GM18511 (cell line): ENCODE measurements around the gene SUGCT.
"Not testable (repeated sequence)": the region's sequence is repeated elsewhere in the genome, so short reads cannot be mapped to it uniquely, and the experiment has no call there.

Experiments used
- ATAC-seq: cut with Tn5 transposase; IDR thresholded peaks from one replicate; pipeline ENCODE4 v1.9.1; 2021; ENCODE audit warnings: mild to moderate bottlenecking, moderate library complexity; ENCODE audit not compliant: unreplicated experiment

SUGCT gene

DNA sequence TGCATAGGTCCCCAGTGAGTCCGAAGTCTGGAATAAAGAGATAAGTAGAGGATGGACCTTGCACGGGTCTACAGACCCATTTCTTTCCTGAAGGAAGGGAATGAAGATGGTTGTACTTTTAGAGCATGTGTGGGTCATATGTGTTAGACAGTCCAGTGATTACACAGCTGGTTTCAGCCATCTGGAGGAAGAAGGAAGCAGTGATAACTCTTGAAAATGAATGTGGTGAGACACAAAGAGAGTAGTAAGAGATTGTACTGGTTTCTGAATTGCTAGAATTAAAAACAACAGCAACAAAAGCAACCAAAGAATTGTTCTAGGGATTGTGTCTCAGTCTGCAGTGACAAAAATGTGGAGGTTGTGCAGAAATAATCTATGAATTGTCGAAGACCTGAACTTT is 258.9 kb downstream of the SUGCT start:
- ATAC-seq: no peak

DNA sequence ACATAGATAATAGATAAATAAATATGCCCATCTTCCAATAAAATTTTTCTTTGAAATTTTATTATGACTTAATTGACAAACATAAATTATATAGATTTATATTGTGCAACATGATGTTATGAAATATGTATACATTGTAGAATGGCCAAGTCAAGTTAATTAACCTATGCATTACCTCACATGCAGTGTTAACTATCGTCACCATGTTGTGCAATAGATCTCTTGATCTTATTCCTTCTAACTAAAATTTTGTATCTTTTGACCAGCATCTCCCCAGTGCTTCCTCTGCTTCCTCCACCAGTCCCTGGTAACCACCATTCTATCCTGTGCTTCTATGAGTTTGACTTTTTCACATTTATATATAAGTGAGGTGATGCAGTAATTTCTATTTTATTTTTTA is 259.6 kb downstream of the SUGCT start:
- ATAC-seq: no peak

DNA sequence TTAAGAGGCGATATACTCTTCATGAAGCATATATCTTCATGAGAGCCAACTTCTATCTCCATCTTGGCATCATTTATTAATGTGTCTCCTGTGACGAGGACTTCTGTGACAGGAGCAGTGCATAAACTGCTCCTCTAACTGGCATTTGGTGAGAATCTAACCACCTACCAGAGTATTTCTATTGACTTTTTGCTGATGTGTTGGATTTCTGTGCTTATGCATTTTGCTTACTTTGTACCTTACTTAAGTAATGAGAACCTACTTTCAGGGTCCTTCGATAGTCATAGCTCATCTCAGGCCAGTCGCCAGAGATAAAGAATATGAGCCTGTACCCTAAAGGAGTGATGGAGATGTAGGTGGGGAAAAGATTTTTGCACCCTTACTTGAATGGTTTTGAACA is 265.7 kb downstream of the SUGCT start:
- ATAC-seq: no peak

DNA sequence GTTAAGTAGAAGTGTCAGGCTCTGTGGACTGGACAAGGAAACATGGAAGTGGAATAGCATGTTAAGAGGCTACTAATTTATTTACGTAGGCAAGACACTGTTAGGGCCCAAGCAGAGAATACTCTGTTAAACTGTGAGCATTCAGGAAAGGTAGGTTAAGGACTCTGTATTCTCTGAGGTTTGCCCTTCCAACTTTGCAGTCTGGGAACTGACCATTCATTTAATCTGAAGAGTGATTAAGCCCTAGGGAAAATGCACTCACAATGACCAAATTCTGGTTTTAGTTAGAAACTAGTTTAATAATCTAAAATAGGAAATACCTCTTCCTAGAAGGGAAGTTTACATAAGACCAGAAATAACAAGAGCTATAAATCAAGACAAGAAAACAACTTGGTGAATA is 266.6 kb downstream of the SUGCT start:
- no peak for ATAC-seq

DNA sequence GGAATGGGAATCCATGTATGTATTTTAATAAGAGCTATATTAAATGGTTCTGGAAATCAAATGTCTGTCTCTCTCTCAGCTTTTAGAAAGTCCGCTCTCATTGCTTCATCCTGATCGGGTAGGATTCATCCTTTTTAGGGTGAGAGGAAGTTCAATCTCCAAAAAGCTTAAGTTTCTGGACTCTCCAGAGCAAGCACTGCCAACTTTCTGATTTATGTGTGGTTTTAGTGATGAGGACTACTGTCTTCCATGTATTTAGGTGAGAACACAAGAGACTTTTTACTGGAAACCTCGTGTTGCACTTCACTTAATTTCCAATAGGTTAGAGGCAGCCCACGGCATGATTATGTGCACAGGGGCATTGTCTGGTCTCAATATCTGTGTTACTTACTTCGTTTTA is 267.9 kb downstream of the SUGCT start:
- ATAC-seq: no peak

DNA sequence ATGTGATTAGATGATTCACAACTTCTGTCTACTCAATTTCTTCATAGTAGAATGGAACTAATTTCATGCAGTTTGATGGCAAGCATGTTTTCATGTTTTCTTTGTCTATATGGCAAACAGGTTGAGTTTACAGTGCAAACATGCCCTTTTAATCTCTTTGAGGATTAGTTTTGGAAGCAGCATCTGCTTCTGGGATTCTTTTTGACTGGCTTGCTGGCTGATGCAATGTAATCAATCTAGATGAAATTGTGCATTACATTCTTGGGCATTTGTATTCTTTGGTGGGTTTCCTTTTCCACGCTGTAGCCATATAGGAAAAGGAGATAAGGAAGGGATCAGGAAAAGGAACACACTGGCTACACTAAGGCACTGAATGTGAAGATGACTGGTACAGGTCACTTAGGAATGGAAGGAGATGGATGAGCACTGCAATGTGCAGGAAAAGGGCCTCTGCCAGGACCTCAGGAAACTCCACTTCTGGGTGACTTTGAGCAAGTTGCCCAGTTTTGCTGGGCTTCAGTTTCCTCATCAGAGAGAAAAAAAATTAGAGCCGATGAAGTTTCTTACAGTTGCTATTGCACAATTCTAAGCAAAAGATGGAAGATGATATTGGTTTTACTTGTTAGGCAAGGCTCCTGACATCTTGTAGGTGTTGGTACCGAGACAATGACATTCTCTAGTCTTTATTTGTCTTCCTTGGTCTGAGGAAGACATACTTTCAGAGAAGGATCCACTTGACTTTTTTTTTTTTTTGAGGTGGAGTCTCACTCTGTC is 269.1 kb downstream of the SUGCT start:
- no peak for ATAC-seq

DNA sequence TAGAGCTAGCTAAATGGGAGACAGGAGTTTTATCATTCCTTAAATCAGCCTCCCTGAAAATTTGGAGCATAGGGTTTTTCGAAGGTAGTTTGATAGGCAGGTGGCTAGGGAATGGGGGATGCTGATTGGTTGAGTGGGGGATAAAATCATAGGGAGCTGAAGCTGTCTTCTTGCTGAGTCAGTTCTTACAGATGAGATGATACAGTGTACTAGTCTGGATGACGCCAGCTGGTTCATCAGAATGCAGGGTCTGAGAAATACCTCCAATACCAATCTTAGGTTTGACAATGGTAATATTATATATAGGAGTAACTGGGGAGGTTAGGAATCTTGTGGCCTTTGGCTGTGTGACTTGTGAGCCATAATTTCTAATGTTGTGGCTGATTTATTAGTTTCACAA is 271.2 kb downstream of the SUGCT start:
- ATAC-seq: no peak

DNA sequence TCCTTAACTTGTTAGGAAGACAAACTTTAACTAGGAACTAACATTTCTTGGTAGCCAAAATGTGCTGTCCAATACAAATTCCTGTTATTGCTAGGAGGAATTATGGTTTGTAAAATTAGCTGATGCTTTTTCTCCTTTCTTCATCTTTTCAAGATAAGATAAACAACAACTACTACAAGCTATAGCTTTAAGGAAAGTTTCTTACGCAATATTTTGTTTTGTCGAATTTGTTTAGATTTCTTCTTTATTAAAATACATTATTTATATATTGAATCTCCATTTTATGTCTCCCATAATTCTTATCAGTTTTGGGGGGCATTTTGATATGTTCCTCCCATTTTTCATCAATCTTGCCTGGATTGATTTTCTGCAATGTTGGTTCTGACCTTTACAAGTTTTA is 277.5 kb downstream of the SUGCT start:
- ATAC-seq: no peak

DNA sequence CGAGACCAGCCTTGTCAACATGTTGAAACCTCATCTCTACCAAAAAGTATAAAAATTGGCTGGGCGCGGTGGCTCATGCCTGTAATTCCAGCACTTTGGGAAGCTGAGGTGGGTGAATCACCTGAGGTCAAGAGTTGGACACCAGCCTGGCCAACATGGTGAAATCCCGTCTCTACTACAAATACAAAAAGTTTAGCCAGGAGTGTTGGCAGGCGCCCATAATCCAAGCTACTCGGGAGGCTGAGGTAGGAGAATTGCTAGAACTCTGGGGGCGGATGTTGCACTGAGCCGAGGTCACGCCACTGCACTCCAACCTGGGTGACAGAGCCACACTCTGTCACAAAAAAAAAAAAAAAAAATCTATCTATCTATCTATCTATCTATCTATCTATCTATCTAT is 279.9 kb downstream of the SUGCT start:
- not testable (repeated sequence) for ATAC-seq

DNA sequence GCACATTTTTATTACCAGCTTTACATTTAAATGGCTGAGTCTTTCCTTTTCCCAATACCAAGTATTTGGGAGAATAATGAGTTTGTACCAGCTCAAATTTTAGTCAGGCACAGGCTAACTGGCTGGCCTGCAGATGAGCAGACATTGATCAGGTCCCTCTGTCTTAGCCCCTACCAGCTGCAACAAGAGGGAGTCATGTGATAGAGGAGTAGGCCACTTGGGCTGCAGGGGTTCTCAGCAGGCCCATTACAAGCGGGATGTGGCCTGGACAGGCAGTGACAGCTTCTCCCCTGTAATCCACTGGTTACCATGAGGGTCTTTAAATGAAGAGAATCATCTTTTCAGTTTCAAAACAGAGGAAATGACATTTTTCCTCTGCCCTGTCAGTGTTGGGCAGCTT is 283.6 kb downstream of the SUGCT start:
- ATAC-seq: no peak

DNA sequence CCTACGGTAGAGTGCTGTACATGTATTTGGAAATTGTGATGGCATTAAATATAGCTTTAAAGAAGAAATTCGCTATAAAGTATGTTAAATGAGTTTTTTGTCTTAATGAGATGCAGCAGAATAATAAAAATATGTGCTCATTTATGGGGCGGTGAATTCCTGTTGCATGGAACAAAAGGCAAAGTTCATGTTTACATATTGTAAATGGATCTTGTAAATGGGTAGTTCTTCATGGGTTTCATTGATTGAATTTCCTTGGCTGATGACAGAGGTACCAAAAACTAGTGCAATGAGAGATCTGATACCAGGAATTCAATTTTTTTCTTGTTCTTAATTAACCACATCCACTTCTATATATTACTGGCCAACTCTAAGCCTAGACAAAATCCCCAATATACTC is 284.2 kb downstream of the SUGCT start:
- ATAC-seq: no peak

DNA sequence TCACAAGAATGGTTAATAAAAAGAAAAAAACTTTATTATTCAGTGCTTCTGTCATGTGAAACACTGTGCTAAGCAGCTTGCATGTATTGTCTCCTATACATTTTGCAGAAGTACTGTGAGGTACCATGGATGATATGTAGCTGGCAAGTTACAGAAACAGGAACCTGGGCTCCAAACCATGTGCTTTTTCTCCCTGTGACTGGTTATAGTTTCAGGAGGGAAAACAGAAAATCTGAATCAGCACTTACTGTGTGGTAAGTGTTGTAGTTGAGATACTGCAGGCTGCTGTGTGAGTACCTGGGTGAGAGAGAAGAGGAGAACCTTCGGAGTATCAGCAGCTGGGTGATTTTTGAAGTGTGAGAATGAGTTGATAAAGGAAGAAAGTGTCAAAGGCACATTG is 285.0 kb downstream of the SUGCT start:
- ATAC-seq: no peak

DNA sequence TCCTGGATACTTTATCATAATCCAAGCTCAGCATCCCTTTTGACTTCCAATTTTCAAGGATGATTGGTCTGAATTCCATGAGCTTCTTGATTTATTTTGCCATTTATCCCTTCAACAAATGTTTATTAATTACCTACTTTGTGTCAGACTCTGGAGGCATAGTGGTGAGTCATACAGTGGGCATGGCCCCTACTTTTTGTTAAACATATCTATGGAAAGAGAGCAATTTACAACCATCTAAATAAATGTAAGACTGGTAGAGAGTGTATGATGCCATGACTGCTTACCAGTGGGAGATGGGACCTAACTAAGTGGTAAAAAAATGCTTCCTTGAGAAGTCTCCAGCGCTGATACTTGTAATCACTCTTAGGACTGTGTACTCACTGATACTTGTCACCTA is 286.6 kb downstream of the SUGCT start:
- no peak for ATAC-seq

DNA sequence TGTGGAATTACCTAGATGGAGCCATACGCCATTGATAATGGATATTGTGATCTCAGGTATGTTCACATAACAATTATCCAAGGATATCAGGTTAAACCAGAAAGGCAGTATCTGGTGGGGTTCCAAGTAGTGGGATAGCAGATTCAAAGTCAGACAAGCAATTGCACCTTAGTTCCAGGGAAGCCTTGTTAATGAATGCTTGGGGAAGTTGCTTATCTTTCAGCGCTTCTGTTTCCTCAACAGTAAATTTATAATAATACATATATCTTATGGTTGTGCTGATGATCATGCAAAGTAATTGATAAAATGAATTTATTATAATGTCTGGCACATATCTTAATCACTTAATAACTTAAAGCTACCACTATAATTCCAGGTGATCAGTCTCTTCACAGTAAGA is 290.9 kb downstream of the SUGCT start:
- no peak for ATAC-seq

DNA sequence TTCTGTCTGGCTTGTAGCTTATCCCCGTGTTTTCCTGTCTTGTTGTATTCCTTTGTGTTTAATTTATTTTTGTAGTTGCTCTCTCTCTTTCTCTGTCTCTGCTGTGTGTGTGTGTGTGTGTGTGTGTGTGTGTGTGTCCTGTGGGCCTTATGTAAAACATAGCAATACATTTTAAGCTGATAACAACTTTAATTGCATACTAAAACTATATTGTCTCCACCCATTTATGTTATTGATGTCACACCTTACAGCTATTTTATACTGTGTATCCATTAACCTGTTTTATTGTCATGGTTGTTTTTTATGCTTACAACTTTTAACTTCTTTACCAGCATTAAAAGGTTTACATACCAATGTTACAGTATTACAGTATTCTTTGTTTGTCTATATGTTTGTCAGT is 293.6 kb downstream of the SUGCT start:
- no peak for ATAC-seq

DNA sequence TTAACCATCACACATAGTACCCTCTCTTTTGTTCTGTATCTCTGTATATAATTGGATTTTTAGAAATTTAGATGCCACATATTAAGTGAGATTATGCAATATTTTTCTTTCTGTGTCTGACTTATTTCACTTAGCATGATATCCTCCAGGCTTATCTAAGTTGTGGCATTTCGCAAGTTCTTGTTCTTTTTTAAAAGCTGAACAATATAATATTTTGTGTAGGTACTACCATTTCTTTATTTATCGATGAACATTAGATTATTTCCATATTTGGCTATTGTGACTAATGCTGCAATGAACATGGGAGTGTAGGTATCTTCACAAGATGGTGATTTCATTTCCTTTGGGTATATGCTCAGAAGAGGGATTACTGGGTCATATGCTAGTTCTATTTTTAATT is 295.0 kb downstream of the SUGCT start:
- no peak for ATAC-seq

DNA sequence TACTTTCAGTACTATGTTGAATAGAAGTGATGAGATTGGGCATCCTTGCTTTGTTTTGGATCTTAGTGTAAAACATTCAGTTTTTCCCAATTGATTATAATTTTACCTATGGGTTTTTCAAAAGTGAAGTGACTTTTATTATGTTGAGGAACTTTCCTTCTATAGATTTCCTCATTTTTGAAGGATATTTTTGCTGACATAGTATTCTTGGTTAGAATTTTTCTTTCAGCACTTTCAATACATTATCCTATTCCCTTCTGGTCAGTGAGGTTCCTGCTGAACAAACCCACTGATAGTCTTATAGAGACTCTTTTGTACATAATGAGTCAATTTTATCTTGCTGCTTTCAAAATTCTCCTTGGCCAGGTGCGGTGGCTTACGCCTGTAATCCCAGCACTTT is 297.2 kb downstream of the SUGCT start:
- no peak for ATAC-seq

DNA sequence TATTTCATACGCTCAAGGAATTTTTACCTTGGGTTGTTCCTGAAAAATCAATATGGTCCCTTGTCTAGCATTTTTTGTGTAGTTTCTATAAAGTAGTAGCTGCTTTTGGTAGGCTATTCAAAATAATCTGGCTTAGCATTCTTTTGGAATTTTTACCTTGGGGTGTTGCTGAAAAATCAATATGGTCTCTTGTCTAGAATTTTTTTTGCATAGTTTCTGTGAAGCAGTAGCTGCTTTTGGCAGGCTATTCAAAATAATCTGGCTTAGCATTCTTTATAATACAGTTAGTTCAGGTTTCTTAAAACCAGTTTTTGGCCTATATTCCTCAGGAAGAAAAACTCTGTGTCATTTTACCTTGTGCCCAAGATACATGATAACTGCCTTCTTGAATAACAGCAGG is 301.9 kb downstream of the SUGCT start:
- no peak for ATAC-seq

DNA sequence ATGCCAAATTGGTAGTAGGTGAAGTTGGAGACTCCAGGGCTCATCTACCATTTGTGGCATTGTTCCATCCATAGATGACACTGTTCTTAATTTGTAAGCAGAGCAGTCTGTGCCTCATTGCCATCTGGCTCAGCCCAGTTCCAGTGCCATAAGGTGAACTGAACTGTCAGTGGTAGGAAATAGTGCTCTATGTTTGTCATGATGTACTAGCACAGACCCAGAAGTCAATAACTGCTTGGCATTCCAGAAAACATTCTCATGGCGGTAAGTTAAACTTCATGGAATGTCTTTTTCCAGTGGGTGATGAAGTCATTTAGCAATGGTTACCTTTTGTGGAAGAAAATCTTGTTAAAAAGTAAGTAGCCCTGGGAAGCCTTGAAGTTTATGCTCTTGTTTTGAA is 302.7 kb downstream of the SUGCT start:
- ATAC-seq: no peak

DNA sequence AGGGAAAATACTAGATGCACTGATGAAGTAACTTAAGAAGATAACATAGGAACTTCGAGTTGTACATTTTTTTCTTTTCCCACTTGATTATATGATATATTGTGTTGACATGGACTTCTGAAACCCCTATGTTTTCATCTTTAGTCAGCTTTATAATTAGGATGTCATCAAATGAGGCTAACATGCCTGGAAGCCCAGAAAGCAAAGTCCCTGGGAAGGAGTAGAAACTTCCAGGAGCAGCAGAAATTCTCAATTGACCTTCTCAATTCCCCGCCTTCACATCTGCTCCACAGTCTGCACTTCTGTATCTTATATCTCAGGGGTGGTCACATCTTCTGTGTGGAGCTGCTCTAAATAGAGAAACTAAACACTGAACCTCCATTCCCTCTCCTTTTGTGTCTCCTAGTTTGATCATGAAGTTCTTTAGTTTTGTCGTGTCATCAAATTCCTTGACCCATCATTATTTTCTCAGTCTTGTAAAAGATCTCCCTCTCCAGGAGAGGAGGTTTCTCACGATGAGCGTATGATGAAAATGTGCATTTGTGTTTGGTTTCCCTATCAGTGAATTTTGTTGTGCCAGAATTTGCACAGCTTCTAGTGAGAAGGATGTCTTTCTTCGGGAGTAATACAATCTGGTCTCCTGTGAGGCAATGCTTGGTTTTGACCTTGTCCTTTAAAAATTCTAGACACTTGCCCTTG is 303.3 kb downstream of the SUGCT start:
- ATAC-seq: no peak

DNA sequence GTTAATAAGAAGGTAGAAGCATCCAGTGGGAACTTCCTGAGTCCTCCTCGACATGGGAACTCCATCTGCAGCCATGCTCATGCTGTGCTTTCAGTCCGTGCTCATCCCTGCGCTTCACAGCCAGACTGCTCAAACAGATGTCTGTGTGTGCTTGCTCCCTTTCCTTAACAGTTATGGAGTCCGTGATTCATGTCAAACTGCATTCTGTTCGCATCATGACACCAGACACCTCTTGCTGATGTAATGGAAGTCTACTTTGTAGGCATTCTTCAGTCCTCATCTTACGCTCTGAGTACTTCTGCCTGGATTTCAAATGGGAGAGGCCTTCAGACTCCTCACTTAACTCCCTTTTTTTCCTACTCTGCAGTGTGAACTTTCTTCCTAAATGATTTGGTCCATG is 304.9 kb downstream of the SUGCT start:
- no peak for ATAC-seq

DNA sequence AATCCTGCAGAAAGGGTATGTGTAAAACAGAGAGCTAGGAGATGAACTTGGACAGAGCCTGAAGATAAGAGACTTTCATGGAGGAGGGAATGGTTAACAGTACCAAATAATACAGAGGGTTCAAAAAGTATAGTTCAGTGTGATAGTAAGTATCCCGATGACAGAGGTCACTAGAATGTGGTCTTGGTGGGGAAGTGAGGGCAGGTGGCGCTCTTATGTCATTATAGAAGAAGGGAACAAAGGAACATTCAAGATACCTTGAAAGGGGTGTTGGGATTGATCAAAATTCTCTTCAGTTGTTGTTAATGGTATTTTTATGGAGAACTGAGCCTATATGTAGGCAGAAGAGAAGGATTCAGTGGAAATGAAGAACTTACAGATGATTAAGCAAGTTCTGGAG is 312.5 kb downstream of the SUGCT start:
- no peak for ATAC-seq

DNA sequence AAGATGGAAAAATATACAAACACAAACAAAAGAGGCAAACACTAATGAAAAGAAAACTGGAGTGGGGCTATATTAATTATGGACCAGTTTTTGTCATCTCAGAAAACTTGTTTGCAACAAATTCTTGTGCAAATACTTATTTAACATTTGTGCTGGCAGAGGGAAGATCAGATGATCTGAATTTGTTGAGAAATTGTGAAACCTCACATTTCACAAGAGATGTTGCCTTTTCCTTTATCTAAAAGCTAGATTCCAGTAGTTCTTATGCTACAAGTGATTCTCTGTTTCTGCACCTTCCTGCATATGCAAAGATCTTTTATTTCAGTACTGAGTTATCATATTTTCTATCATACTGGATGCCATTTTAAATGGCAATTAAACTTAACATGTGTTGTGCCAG is 320.7 kb downstream of the SUGCT start:
- ATAC-seq: no peak
